ENCODE measurements around the gene FMO1.

Gene FMO1

DNA sequence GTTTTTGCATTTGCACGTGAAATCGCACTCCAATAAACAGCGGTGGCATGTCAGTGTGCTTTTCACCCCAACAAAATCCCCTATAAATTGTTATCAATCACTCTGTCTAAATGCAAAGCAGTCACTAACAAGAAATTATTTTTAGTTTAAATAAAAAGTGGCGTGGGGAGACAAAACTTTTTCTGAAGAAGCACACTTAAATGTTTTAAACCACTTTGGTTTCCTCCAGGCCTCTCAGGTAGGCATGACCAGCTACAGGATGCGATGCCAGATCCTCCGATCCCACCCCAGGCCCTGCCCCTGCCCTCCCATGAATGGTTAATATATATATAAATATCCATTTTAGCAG, 3.6 kb downstream of the FMO1 start:
- no peak overlapping the region for H3K4me3 ChIP-seq (ENCODE audit: low read depth, low read length)
- TF ChIP-seq, protein P1, sequence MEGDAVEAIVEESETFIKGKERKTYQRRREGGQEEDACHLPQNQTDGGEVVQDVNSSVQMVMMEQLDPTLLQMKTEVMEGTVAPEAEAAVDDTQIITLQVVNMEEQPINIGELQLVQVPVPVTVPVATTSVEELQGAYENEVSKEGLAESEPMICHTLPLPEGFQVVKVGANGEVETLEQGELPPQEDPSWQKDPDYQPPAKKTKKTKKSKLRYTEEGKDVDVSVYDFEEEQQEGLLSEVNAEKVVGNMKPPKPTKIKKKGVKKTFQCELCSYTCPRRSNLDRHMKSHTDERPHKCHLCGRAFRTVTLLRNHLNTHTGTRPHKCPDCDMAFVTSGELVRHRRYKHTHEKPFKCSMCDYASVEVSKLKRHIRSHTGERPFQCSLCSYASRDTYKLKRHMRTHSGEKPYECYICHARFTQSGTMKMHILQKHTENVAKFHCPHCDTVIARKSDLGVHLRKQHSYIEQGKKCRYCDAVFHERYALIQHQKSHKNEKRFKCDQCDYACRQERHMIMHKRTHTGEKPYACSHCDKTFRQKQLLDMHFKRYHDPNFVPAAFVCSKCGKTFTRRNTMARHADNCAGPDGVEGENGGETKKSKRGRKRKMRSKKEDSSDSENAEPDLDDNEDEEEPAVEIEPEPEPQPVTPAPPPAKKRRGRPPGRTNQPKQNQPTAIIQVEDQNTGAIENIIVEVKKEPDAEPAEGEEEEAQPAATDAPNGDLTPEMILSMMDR (IDR thresholded peaks at IDR 0.05; ENCODE audit: borderline replicate concordance, insufficient read depth, low read depth, low read length) = no peak

DNA sequence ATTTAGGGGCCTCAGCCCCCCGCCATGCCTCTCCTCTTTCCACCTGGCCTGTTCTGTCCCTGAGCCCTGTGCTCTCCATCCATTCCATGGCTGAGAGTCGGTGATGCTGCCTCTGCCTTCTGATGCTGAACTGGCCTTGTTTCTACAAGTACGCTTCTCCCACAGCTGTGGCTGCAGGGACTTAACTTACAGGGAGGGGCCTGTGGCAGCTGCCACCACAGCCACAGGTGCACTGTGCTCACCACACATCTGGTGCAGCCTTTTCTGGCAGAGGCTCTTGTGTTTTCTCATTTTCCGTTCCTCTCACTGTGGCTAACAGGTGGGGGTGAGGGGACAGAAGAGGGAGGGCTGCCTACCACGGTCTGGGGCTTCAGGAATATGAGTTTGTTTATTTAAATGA, 4.2 kb downstream of the FMO1 start:
- no peak overlapping the region for H3K4me3 ChIP-seq (ENCODE audit: low read depth, low read length)
- TF ChIP-seq, protein P1 (IDR thresholded peaks at IDR 0.05; ENCODE audit: borderline replicate concordance, insufficient read depth, low read depth, low read length) = no peak

DNA sequence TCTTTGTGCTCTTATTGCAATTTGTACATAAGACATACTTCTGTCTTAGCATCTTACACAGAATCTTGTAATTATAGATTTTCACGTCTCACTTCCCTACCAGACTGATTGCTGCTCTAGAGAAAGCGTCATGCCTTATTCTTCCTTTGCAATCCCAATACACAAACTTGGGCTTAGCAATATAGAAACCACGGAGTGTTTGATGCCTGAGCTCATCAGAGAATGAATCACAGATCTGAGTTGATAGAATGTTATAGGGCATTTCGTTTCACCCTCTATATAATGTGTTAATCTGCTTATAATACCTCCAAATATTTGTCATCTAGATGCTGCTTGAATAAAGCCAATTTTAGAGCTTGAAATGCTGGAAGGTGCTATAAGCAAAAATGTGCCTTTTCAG, 6.6 kb downstream of the FMO1 start:
- no peak overlapping the region for H3K4me3 ChIP-seq (ENCODE audit: low read depth, low read length)
- TF ChIP-seq, protein P1 (IDR thresholded peaks at IDR 0.05; ENCODE audit: borderline replicate concordance, insufficient read depth, low read depth, low read length) = no peak

DNA sequence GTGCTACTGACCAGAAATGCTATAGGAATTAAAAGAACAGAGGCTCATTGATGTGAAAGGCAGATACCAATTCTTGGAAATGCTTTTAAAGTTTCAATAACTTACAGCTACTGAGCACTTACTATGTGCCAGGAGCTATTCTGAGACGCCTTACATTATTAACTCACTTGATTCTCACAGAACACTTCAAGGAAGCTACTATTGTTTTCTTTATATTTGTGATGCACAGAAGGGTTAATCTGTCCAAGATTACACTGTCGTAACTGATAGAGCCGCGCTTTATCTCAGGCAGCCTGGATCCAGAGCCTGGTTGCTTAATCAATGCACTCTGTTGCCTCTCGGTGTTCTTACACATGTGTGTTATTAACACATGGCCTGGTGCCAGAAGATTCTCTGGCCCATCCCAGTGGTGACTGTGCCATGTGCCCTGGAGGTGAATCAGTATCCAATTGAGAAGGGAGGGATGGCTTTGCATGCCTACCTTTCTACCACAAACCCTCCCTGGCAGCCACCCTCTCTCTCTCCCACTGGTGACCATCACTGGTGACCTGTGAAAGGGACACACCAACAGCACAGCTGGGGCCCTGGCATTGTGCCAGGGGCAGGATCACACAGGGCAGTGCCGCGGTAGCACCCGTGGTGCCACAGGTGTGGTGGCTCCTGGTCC, 8.8 kb downstream of the FMO1 start:
- TF ChIP-seq, protein P1 (IDR thresholded peaks at IDR 0.05; ENCODE audit: borderline replicate concordance, insufficient read depth, low read depth, low read length) = no peak
- H3K4me3 ChIP-seq (ENCODE audit: low read depth, low read length) = no peak overlapping the region

DNA sequence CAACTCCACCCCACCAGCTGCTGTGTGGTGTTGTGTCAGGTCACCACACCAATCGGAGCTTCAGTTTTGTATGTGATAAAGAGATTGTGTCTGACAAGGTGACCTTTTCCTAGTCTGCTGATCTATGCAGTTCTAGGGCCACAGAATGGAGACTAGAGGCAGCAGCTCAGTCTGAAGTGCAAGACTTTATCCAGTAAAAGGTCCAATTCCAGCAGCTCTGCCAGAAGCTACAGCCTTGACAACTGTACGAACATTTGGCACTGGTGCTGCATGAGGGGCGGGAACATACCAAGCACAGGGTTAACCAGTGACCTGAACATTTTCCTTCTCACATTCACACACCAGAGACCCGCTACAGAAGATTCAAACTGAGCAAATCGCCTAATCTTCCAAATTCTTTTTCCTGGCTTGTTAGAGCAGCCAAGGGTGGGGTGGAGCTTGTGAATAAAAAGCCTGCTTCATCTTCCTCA, 9.3 kb downstream of the FMO1 start:
- TF ChIP-seq, protein P1 (IDR thresholded peaks at IDR 0.05; ENCODE audit: borderline replicate concordance, insufficient read depth, low read depth, low read length) = no peak
- no peak overlapping the region for H3K4me3 ChIP-seq (ENCODE audit: low read depth, low read length)

DNA sequence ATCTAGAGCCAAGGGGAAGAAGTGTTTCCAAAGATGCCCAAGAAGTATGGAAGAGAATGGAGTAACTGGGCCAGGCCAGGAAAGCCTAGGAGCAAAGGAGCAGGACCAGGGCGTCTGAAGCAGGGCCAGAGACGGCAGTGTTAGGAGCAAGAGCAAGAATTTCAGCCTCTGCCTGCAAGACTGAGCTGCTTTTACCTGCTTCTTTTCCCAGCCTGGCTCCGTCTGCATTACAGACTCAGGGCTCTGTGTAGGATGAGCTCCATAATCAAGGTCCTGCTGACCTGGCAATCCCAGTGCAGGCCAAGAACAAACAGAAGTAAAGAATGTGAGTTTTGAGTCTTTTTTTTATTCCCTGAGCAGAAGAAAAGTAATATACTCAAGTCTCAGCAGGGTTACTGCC, 10.1 kb downstream of the FMO1 start:
- no peak overlapping the region for H3K4me3 ChIP-seq (ENCODE audit: low read depth, low read length)
- TF ChIP-seq, protein P1 (IDR thresholded peaks at IDR 0.05; ENCODE audit: borderline replicate concordance, insufficient read depth, low read depth, low read length) = no peak

DNA sequence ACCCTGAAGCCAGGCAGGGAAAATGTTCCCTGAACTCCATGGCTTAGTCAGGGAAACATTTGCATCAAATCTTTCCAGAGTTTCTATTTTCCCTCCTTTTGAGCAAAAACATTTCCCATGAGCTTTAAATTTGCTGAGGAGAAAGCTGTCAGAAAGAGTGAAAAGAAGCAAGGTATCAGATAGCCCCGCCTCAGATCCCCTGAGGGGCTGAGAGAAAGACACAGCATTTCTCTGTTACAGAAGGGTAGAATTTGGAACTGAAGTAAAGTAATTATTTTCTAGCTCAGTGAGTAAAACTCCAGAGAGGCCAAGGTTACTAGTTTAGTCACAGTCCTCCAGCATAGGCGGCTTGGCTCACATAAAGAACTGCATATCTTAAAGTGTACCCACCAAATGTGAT, 10.6 kb downstream of the FMO1 start:
- TF ChIP-seq, protein P1 (IDR thresholded peaks at IDR 0.05; ENCODE audit: borderline replicate concordance, insufficient read depth, low read depth, low read length) = no peak
- H3K4me3 ChIP-seq (ENCODE audit: low read depth, low read length) = no peak overlapping the region

Measured in GM12875 (cell line).